Panc1 (cell line): ENCODE results near the gene INF2. TPM values are rescaled to one million over a fixed set of nuclear protein-coding genes. Genes with fewer than 3 reads are reported as not detected.

Experiments used
- microRNA-seq: library from miRNA; unstranded; fragments of <30 nt; microRNA quantifications from one replicate; pipeline ENCODE4 v1.1.0, GENCODE V29; 2020; ENCODE audit not compliant: unreplicated experiment
- total RNA-seq: library from RNA; stranded (reverse); gene quantifications from one replicate; pipeline ENCODE4 v1.2.1, GENCODE V29; 2021; ENCODE audit not compliant: unreplicated experiment

INF2 gene
- total RNA-seq, 1 experiment from 2014 or later = 195 TPM

Small RNA genes within 50 kb of the gene (microRNA-seq; reads per million reads assigned to microRNA genes)
- not detected for gene MIR4710

Other genes with a start within 250 kb of the INF2 start
- not detected for gene C14orf180, start 109.9 kb upstream of the INF2 start, total RNA-seq
- gene TMEM179, start 84.8 kb upstream of the INF2 start, total RNA-seq = 3.4 TPM
- gene ADSS1, start 34.6 kb downstream of the INF2 start, total RNA-seq = 9.4 TPM
- gene SIVA1, start 63.5 kb downstream of the INF2 start, total RNA-seq = 100 TPM
- 175 TPM for gene AKT1, start 106.1 kb downstream of the INF2 start, total RNA-seq
- 16.5 TPM for gene ZBTB42, start 111.5 kb downstream of the INF2 start, total RNA-seq
- gene CEP170B, start 175.7 kb downstream of the INF2 start, total RNA-seq = 17.8 TPM
- gene PLD4, start 235.3 kb downstream of the INF2 start, total RNA-seq = 0.15 TPM